ENCODE results near the gene LGALSL. TPM values are rescaled to one million over a fixed set of nuclear protein-coding genes. Genes with fewer than 3 reads are reported as not detected.

LGALSL gene
- total RNA-seq, 1 experiment from 2014 or later: 23.8 TPM

- H3K4me1 ChIP-seq (ENCODE audit: insufficient read depth, low read length): no peaks in the 10 kb centered on the region; the same call in 1 of the 2 replicates
- H3K27ac ChIP-seq (ENCODE audit: insufficient read length, low read depth, low read length): no peak overlapping the region
- H4K8ac ChIP-seq (replicated peaks; ENCODE audit: insufficient read length, low read depth, low read length): no peak overlapping the region
- no peak overlapping the region for H3K27ac Mint-ChIP-seq
- no peak overlapping the region for H3K4me3 Mint-ChIP-seq
- no peak overlapping the region for H3K56ac ChIP-seq (ENCODE audit: insufficient read length, low read depth, low read length)
- no peaks in the 10 kb centered on the region for H3K9me3 ChIP-seq (ENCODE audit: control insufficient read depth, low read depth, low read length)
- no peak overlapping the region for H2AFZ ChIP-seq (ENCODE audit: low read length)
- H4K20me1 ChIP-seq (ENCODE audit: control insufficient read depth, insufficient read depth, insufficient read length): no peaks in the 10 kb centered on the region
- H2BK120ac ChIP-seq (ENCODE audit: low read depth, low read length, poor library complexity, severe bottlenecking): no peak overlapping the region
- H2BK20ac ChIP-seq (ENCODE audit: low read depth, low read length, poor library complexity, severe bottlenecking): no peak overlapping the region
- H2AK5ac ChIP-seq (ENCODE audit: insufficient read length, low read length): no peak overlapping the region
- no CpG with 5 or more reads among the region's 4 CpGs for WGBS (ENCODE audit: extremely low coverage, insufficient read length, low lambda C conversion rate)
- H3K4ac ChIP-seq (ENCODE audit: low read depth, low read length): no peak overlapping the region
- H3K18ac ChIP-seq (ENCODE audit: insufficient read length, low read depth, low read length): no peak overlapping the region
- H3K79me2 ChIP-seq (ENCODE audit: insufficient read depth, low read length): no peaks in the 10 kb centered on the region
- DNase-seq: no peak
- H3K9ac ChIP-seq (ENCODE audit: extremely low read depth, insufficient read length, low read length): no peak overlapping the region
- no peak overlapping the region for H3T11ph ChIP-seq (ENCODE audit: low read length)
- TF ChIP-seq CTCF (conservative IDR thresholded peaks at IDR 0.05): no peak
- H3K4me2 ChIP-seq (ENCODE audit: insufficient read depth, insufficient read length, low read length): no peak overlapping the region
- no peak overlapping the region for H4K91ac ChIP-seq (ENCODE audit: insufficient read length, low read depth, low read length)
- peaks cover 7 to 13% of the 10 kb centered on the region in 2 experiments for H3K4me1 Mint-ChIP-seq
- H3K23me2 ChIP-seq (ENCODE audit: insufficient read length, low read depth, low read length, poor library complexity, severe bottlenecking): no peaks in the 10 kb centered on the region
- no peaks in the 10 kb centered on the region for H3K36me3 Mint-ChIP-seq (ENCODE audit: insufficient read depth in 1 of 3, low read depth in 3 of 3)
- H3K9me3 Mint-ChIP-seq: no peaks in the 10 kb centered on the region
- H3K79me1 ChIP-seq (ENCODE audit: insufficient read depth, low read depth, low read length, poor library complexity, severe bottlenecking): no peaks in the 10 kb centered on the region
- no peak overlapping the region for H2BK5ac ChIP-seq (ENCODE audit: insufficient read length, low read length)
- H3K27me3 Mint-ChIP-seq (ENCODE audit: low read depth): no peaks in the 10 kb centered on the region; the same call in 1 of the 2 replicates
- no peak overlapping the region for H2BK12ac ChIP-seq (ENCODE audit: insufficient read length, low read depth, low read length)
- H4K5ac ChIP-seq (ENCODE audit: insufficient read length, low read depth, low read length): no peak overlapping the region
- H3K27me3 ChIP-seq (ENCODE audit: insufficient read depth, low read length): no peaks in the 10 kb centered on the region
- no peak overlapping the region for H3K23ac ChIP-seq (ENCODE audit: insufficient read length, low read depth, low read length)
- H3K14ac ChIP-seq (ENCODE audit: insufficient read depth, low read length): no peak overlapping the region
- H2BK15ac ChIP-seq (ENCODE audit: low read depth, low read length): no peak overlapping the region
Observed at GRCh38 chr2:64485331-64485730, 31.4 kb downstream of the LGALSL start.

Measured in H9 (cell line).